Neuronal stem cell (in vitro differentiated cells): ENCODE measurements around the gene CYP46A1.
A peak's percentile ranks its signal among the peaks of the same experiment; 100 is the strongest.

Experiments
- DNase-seq: peaks from one replicate; pipeline ENCODE4 v3.0.0-alpha.2; 2013; ENCODE audit warnings: low spot score
- H2AFZ ChIP-seq: one replicate; pipeline ENCODE4 v1.6.1; 2013; ENCODE audit warnings: mild to moderate bottlenecking, low read length, inconsistent platforms
- H2AK5ac ChIP-seq: 2 replicates; pipeline ENCODE4 v1.6.1; 2013; ENCODE audit warnings: low read depth, mild to moderate bottlenecking, inconsistent platforms, low read length, moderate library complexity, mixed read lengths
- H2BK120ac ChIP-seq: 2 replicates; pipeline ENCODE4 v1.6.1; 2013; ENCODE audit warnings: low read depth, mild to moderate bottlenecking, inconsistent platforms, low read length, moderate library complexity, mixed read lengths
- H2BK12ac ChIP-seq: one replicate; pipeline ENCODE4 v1.6.1; 2013; ENCODE audit warnings: low read length, inconsistent platforms
- H2BK15ac ChIP-seq: 2 replicates; pipeline ENCODE4 v1.6.1; 2013; ENCODE audit warnings: mild to moderate bottlenecking, low read length, inconsistent platforms, mixed read lengths
- H2BK5ac ChIP-seq: one replicate; pipeline ENCODE4 v1.6.1; 2013; ENCODE audit warnings: inconsistent platforms, mild to moderate bottlenecking, low read length, moderate library complexity
- H3K14ac ChIP-seq: one replicate; pipeline ENCODE4 v1.6.1; 2013; ENCODE audit warnings: low read length, inconsistent platforms
- H3K18ac ChIP-seq: 2 replicates; pipeline ENCODE4 v1.6.1; 2013; ENCODE audit warnings: low read length, inconsistent platforms
- H3K23ac ChIP-seq: 2 replicates; pipeline ENCODE4 v1.6.1; 2013; ENCODE audit warnings: low read depth, mild to moderate bottlenecking, mixed read lengths, low read length, inconsistent platforms; ENCODE audit not compliant: poor library complexity
- H3K27ac ChIP-seq: replicated peaks from 3 replicates; pipeline ENCODE4 v1.5.1; 2013; ENCODE audit warnings: low read length, inconsistent platforms
- H3K27me3 ChIP-seq, 3 experiments: 2 replicates each; pipeline ENCODE4 v1.6.1; 2013; ENCODE audit warnings: low read length in 3 of 3, mild to moderate bottlenecking in 2 of 3, inconsistent platforms in 1 of 3, low read depth in 1 of 3, mixed read lengths in 1 of 3, moderate library complexity in 1 of 3; ENCODE audit not compliant: control insufficient read depth in 3 of 3, insufficient read depth in 3 of 3
- H3K36me3 ChIP-seq, 2 donors: replicated peaks in 1 of 2; 2 replicates each; pipeline ENCODE4 v1.6.1; 2013; ENCODE audit warnings: low read length in 2 of 2; ENCODE audit not compliant: control insufficient read depth in 2 of 2, insufficient read depth in 2 of 2
- H3K4ac ChIP-seq: 2 replicates; pipeline ENCODE4 v1.6.1; 2013; ENCODE audit warnings: inconsistent platforms, mild to moderate bottlenecking, low read length, moderate library complexity
- H3K4me1 ChIP-seq, 2 donors: 1 replicate in 1 of 2; 2 replicates in 1 of 2; pipeline ENCODE4 v1.6.1; 2013; ENCODE audit warnings: low read length in 2 of 2, low read depth in 1 of 2; ENCODE audit not compliant: control insufficient read depth in 2 of 2, insufficient read depth in 1 of 2
- H3K4me2 ChIP-seq: one replicate; pipeline ENCODE4 v1.6.1; 2013; ENCODE audit warnings: mild to moderate bottlenecking, low read length, inconsistent platforms; ENCODE audit not compliant: insufficient read depth, poor library complexity, severe bottlenecking
- H3K4me3 ChIP-seq, 2 donors: 2 replicates each; pipeline ENCODE4 v1.5.1; 2013; ENCODE audit warnings: low read length in 2 of 2, mild to moderate bottlenecking in 2 of 2, inconsistent platforms in 1 of 2, moderate library complexity in 1 of 2
- H3K79me1 ChIP-seq: one replicate; pipeline ENCODE4 v1.6.1; 2013; ENCODE audit warnings: low read depth, mild to moderate bottlenecking, inconsistent platforms, low read length, moderate library complexity
- H3K9ac ChIP-seq: one replicate; pipeline ENCODE4 v1.6.1; 2013; ENCODE audit warnings: mild to moderate bottlenecking, low read depth, low read length, inconsistent platforms; ENCODE audit not compliant: poor library complexity
- H3K9me3 ChIP-seq, 2 donors: replicated peaks in 1 of 2; 2 replicates each; pipeline versions ENCODE3 to v1.6.1; 2013; ENCODE audit warnings: low read length in 2 of 2, mild to moderate bottlenecking in 2 of 2, inconsistent platforms in 1 of 2, low read depth in 1 of 2, mixed read lengths in 1 of 2, moderate library complexity in 1 of 2; ENCODE audit not compliant: control insufficient read depth in 2 of 2, insufficient read depth in 1 of 2
- H4K8ac ChIP-seq: one replicate; pipeline ENCODE4 v1.6.1; 2013; ENCODE audit warnings: low read depth, mild to moderate bottlenecking, inconsistent platforms, low read length, moderate library complexity
- H4K91ac ChIP-seq: one replicate; pipeline ENCODE4 v1.6.1; 2013; ENCODE audit warnings: low read length, low read depth, mild to moderate bottlenecking, inconsistent platforms; ENCODE audit not compliant: poor library complexity
- WGBS, 2 donors: extraction: QIAGEN DNeasy Blood & Tissue Kit; methylation state at CpG; one replicate each; pipeline ENCODE4 v1.1.7; 2013; ENCODE audit warnings: missing lambda C conversion rate in 2 of 2, mixed read lengths in 1 of 2; ENCODE audit not compliant: insufficient read length in 2 of 2, insufficient replicate concordance in 1 of 2; ENCODE audit errors: extremely low coverage in 2 of 2; 5-methylcytosine and 5-hydroxymethylcytosine counted together

The CYP46A1 gene

DNA sequence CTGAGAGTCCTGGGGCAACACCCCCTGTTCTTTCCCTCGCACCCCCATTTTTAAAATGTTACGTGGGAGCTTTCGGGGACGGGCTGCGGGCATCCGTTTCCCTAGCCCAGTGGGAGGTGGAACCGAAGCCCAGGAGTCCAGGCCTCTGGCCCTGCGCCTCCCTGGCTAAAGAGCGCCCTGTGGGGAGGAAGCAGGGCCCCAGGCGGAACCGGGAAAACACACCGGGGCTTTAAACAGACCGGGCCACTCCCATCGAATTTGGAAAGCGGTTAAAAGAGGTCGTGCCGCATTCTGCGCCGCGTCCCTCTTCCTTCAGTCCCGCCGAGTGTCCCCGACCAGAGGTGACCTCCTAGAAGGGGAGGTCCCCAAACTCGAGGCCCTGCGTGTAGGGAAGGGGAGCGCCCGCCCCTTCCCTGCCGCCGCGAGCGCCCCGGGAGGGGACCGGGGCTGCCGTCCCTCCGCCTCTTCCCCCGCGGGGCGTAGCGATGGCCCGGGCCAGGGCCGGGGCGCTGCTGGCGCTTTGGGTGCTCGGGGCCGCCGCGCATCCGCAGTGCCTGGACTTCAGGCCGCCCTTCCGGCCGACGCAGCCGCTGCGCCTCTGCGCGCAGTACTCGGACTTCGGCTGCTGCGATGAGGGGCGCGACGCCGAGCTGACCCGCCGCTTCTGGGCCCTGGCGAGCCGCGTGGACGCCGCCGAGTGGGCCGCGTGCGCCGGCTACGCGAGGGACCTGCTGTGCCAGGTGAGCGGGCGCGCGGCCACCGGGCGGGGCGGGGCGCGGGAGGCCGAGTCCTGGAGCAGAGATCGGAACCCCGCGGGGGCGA lies 39.2 kb upstream of the CYP46A1 start, which contains the start of gene HHIPL1:
TSS of gene HHIPL1 (plus strand) at position 407 of the 822 bp plus-strand sequence. CDS start at position 486, 79 bp downstream.
- Histone ChIP-seq H4K8ac (peak within 1 kb of the TSS; percentile 86), H3K79me1 (peaks cover 3% of the 10 kb centered on the region), H2BK12ac (peak within 1 kb of the TSS; percentile 66), H3K27ac (no peak within 1 kb of the TSS), H3K4ac (no peak within 1 kb of the TSS), H3K18ac (peak within 1 kb of the TSS; percentile 97), H3K4me1 (peaks cover 5 to 13% of the 10 kb centered on the region in 2 donors), H3K23ac (peak within 1 kb of the TSS; percentile 75), H2AK5ac (peak within 1 kb of the TSS; percentile 95), H3K27me3 (peaks cover 0 to 20% (median 0%) of the 10 kb centered on the region in 3 experiments), H4K91ac (peak within 1 kb of the TSS; percentile 89), H3K4me3 (peak within 1 kb of the TSS in 1 of 2 donors; percentile 70), H3K4me2 (peak within 1 kb of the TSS; percentile 68), H2BK120ac (peak within 1 kb of the TSS; percentile 74), H2BK15ac (peak within 1 kb of the TSS; percentile 99), H3K9me3 (no peaks in the 10 kb centered on the region), H3K36me3 (no peaks in the 10 kb centered on the region), H3K9ac (peak within 1 kb of the TSS; percentile 55), H2BK5ac (peak within 1 kb of the TSS; percentile 29), H3K14ac (peak within 1 kb of the TSS; percentile 99), H2AFZ (peak within 1 kb of the TSS; percentile 73)
- WGBS, 2 donors: no CpG with 5 or more reads among the region's 91 CpGs
- DNase-seq: no peak

DNA sequence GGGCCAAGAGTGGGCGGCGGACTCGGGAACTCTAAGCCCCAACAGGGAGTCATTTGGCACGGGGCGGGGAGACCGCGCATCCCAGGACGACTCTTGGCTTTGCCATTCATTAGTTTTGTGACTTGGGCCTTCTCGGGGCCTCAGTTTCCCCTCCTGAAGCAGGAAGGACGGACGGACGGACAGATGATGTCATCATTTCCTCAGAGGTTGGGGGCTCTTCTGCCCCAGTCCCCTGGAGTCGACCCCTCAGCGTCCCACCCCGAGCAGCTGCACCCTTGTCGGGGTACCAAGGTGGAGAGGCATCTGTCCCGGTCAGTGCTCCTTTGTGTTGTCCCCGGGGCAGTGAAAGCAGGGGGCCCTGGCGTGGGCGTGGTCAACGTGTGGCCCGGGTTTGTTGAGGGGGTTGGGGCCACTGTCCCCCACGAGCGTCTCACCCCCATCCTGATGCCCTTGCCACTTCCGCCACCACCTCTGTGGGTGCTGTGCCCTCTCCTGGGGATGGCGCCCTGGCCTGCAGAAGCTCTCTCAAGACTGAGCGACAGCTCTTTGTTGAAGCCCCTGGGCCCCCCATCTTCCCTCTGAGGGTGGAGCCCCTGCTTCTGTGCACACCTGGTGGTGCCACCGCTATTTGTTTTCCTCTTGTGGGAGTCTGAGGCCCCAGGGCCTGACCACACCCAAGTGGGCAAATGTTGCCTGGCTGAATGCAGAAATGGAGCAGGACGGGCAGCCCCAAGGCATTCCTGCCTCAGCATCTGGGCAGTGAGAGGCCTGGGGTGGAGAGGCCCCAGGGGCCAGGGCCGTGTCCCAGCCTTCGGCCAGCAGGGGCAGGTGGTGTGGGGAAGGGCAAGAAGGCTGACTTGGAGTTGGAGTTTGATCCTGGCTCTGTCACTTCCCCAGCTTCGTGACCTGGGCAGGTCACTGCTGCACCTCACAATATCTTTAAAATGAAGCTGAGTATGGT lies 38.3 kb upstream of the CYP46A1 start:
- Histone ChIP-seq H2BK15ac (peak overlapping the region; percentile 99), H3K79me1 (peaks cover 3% of the 10 kb centered on the region), H3K4me3 (peak overlapping the region in 1 of 2 donors; percentile 70), H3K36me3 (no peaks in the 10 kb centered on the region), H3K9ac (peak overlapping the region; percentile 55), H3K27me3 (peaks cover 0 to 20% (median 0%) of the 10 kb centered on the region in 3 experiments), H3K27ac (no peak overlapping the region), H2BK5ac (peak overlapping the region; percentile 29), H3K4me2 (peak overlapping the region; percentile 68), H2BK120ac (peak overlapping the region; percentile 74), H3K9me3 (no peaks in the 10 kb centered on the region), H2BK12ac (peak overlapping the region; percentile 66), H2AK5ac (peak overlapping the region; percentile 95), H3K14ac (peak overlapping the region; percentile 99), H3K4ac (no peak overlapping the region), H4K8ac (peak overlapping the region; percentile 86), H3K4me1 (peaks cover 5 to 13% of the 10 kb centered on the region in 2 donors), H3K18ac (peak overlapping the region; percentile 97), H2AFZ (no peak overlapping the region), H4K91ac (no peak overlapping the region), H3K23ac (peak overlapping the region; percentile 75)
- WGBS, 2 donors: no CpG with 5 or more reads among the region's 32 CpGs
- no peak for DNase-seq

DNA sequence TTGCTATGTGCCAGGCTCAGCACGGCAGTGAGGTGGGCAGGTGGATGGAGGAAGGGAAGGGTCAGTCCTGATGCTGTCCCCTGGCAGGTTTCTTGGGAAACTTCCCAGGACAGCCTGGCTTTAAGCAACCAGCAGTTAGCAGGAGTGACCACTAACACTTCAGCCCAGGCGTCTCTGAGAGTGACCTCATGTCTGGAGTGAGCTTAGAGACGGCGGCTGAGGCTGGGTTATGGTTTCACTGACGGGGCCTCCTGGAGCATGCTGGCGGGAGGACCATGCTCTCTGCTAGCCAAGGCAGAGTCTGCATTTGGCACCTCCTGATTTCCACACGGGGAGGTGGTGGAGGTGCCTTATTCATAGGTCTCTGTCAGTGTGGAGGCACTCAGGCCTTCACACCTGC lies 36.7 kb upstream of the CYP46A1 start:
- Histone ChIP-seq H3K36me3 (no peaks in the 10 kb centered on the region), H3K27ac (no peak overlapping the region), H3K4ac (no peak overlapping the region), H3K14ac (no peak overlapping the region), H4K8ac (no peak overlapping the region), H3K18ac (peak overlapping the region; percentile 1), H4K91ac (no peak overlapping the region), H3K4me1 (peaks cover 5 to 13% of the 10 kb centered on the region in 2 donors), H3K4me3 (no peak overlapping the region), H2BK120ac (no peak overlapping the region), H3K27me3 (peaks cover 0 to 20% (median 0%) of the 10 kb centered on the region in 3 experiments), H3K9me3 (no peaks in the 10 kb centered on the region), H2BK5ac (peak overlapping the region; percentile 0), H2BK15ac (no peak overlapping the region), H3K4me2 (no peak overlapping the region), H2BK12ac (no peak overlapping the region), H3K23ac (no peak overlapping the region), H2AK5ac (peak overlapping the region; percentile 0), H3K9ac (no peak overlapping the region), H3K79me1 (peaks cover 3% of the 10 kb centered on the region), H2AFZ (no peak overlapping the region)
- no CpG with 5 or more reads among the region's 7 CpGs for WGBS, 2 donors
- DNase-seq: no peak
